ENCODE measurements around the gene TMEM184A. TPM values are rescaled to one million over a fixed set of nuclear protein-coding genes. Genes with fewer than 3 reads are reported as not detected.
A peak's percentile ranks its signal among the peaks of the same experiment; 100 is the strongest.

The TMEM184A gene
- total RNA-seq, 1 experiment from 2014 or later = 6.7 TPM

- peak; percentile 66 for DNase-seq (ENCODE audit: extremely low read depth, low read depth)
Measured at GRCh38 chr7:1569016-1569415, 13.0 kb upstream of the TMEM184A start.

- peak; percentile 70 for DNase-seq (ENCODE audit: extremely low read depth, low read depth)
Measured at GRCh38 chr7:1567896-1568510, 12.0 kb upstream of the TMEM184A start.

GRCh38 chr7:1567049-1567771, 11.2 kb upstream of the TMEM184A start:
- peak; percentile 80 for DNase-seq (ENCODE audit: extremely low read depth, low read depth)

GRCh38 chr7:1566687-1567048, 10.7 kb upstream of the TMEM184A start:
- no peak for DNase-seq (ENCODE audit: extremely low read depth, low read depth)

GRCh38 chr7:1564603-1565022, 8.6 kb upstream of the TMEM184A start:
- peak; percentile 58 for DNase-seq (ENCODE audit: extremely low read depth, low read depth)

- no peak for DNase-seq (ENCODE audit: extremely low read depth, low read depth)
Measured at GRCh38 chr7:1563981-1564602, 8.1 kb upstream of the TMEM184A start.

- no peak for DNase-seq (ENCODE audit: extremely low read depth, low read depth)
Measured at GRCh38 chr7:1562597-1563051, 6.6 kb upstream of the TMEM184A start.

- no peak for DNase-seq (ENCODE audit: extremely low read depth, low read depth)
Measured at GRCh38 chr7:1562116-1562515, 6.1 kb upstream of the TMEM184A start.

GRCh38 chr7:1561036-1561940, 5.3 kb upstream of the TMEM184A start:
- DNase-seq (ENCODE audit: extremely low read depth, low read depth) = no peak

GRCh38 chr7:1560620-1561031, 4.6 kb upstream of the TMEM184A start:
- no peak for DNase-seq (ENCODE audit: extremely low read depth, low read depth)

- no peak for DNase-seq (ENCODE audit: extremely low read depth, low read depth)
Measured at GRCh38 chr7:1559626-1560590, 3.9 kb upstream of the TMEM184A start.

GRCh38 chr7:1558841-1559625, 3.0 kb upstream of the TMEM184A start:
- no peak for DNase-seq (ENCODE audit: extremely low read depth, low read depth)

- no peak for DNase-seq (ENCODE audit: extremely low read depth, low read depth)
Measured at GRCh38 chr7:1558181-1558811, 2.3 kb upstream of the TMEM184A start.

- DNase-seq (ENCODE audit: extremely low read depth, low read depth) = no peak
Measured at GRCh38 chr7:1557771-1558170, 1.8 kb upstream of the TMEM184A start.

- no peak for DNase-seq (ENCODE audit: extremely low read depth, low read depth)
Measured at GRCh38 chr7:1557006-1557405, 1.0 kb upstream of the TMEM184A start.

GRCh38 chr7:1555046-1555812, 776 bp downstream of the TMEM184A start:
- DNase-seq (ENCODE audit: extremely low read depth, low read depth) = no peak

- no peak for DNase-seq (ENCODE audit: extremely low read depth, low read depth)
Measured at GRCh38 chr7:1554333-1555045, 1.5 kb downstream of the TMEM184A start.
